Caco-2 (cell line): ENCODE measurements around the gene JAGN1. TPM values are rescaled to one million over a fixed set of nuclear protein-coding genes. Genes with fewer than 3 reads are reported as not detected.
A peak's percentile ranks its signal among the peaks of the same experiment; 100 is the strongest.

Experiments
- BruUV-seq: library from RNA; stranded (reverse); fragments of 400-500 nt; replicated peaks from 2 replicates; lab custom pipeline; 2021; lab: Mats Ljungman, UMichigan
- CTCF ChIA-PET: fragments of 300-600 bp; sonication (Branson Sonifier 250); formaldehyde crosslinking; loops from one replicate; lab custom pipeline; 2022; ENCODE audit warnings: antibody characterized with exemption; lab: Charles Lee
- POLR2A ChIA-PET: fragments of 300-600 bp; sonication (Branson Sonifier 250); formaldehyde crosslinking; loops from one replicate; lab custom pipeline; 2022; ENCODE audit warnings: antibody characterized with exemption; lab: Charles Lee
- DNase-seq, 2 experiments: peaks; one replicate each; pipeline versions ENCODE4 v3.0.0 to v3.0.0-alpha.2; 2020 to 2022
- H3K27me3 ChIP-seq: replicated peaks from 2 replicates; pipeline ENCODE4 v1.6.0; 2011; ENCODE audit warnings: low read length; ENCODE audit not compliant: control insufficient read depth, insufficient read depth
- H3K36me3 ChIP-seq: 2 replicates; pipeline ENCODE4 v1.5.1; 2011; ENCODE audit warnings: low read length; ENCODE audit not compliant: control insufficient read depth, insufficient read depth
- H3K4me1 ChIP-seq: fragments of 250-450 bp; sonication (Bioruptor Pico); 2 replicates; pipeline ENCODE4 v1.5.1; 2020; ENCODE audit warnings: mild to moderate bottlenecking
- H3K4me3 ChIP-seq: 2 replicates; pipeline ENCODE4 v1.5.1; 2011; ENCODE audit warnings: low read depth, mild to moderate bottlenecking, control low read depth, low read length
- H3K9me3 ChIP-seq: fragments of 250-450 bp; sonication (Bioruptor Pico); 2 replicates; pipeline ENCODE4 v1.5.1; 2020; ENCODE audit warnings: mild to moderate bottlenecking, moderate library complexity
- H3K27ac Mint-ChIP-seq: one replicate; pipeline ENCODE4 v1.8.0; 2022; ENCODE audit warnings: mixed read lengths; ENCODE audit not compliant: unreplicated experiment
- H3K27me3 Mint-ChIP-seq: one replicate; pipeline ENCODE4 v1.8.0; 2022; ENCODE audit warnings: mixed read lengths; ENCODE audit not compliant: insufficient read depth, unreplicated experiment
- H3K36me3 Mint-ChIP-seq: one replicate; pipeline ENCODE4 v1.8.0; 2022; ENCODE audit warnings: mild to moderate bottlenecking, mixed read lengths; ENCODE audit not compliant: insufficient read depth, unreplicated experiment
- H3K4me1 Mint-ChIP-seq: one replicate; pipeline ENCODE4 v1.8.0; 2022; ENCODE audit warnings: low read depth, mixed read lengths; ENCODE audit not compliant: unreplicated experiment
- H3K4me3 Mint-ChIP-seq: one replicate; pipeline ENCODE4 v1.8.0; 2022; ENCODE audit warnings: mild to moderate bottlenecking, moderate library complexity, mixed read lengths; ENCODE audit not compliant: unreplicated experiment
- H3K9me3 Mint-ChIP-seq: one replicate; pipeline ENCODE4 v1.8.0; 2022; ENCODE audit warnings: mixed read lengths; ENCODE audit not compliant: unreplicated experiment
- intact Hi-C: fragments of 100-400 bp; cut with micrococcal nuclease; formaldehyde crosslinking; loops from one replicate; pipeline ENCODE4 v1.10.0; 2022; ENCODE audit not compliant: unreplicated experiment
- total RNA-seq: library from RNA; stranded (reverse); gene quantifications from 2 replicates; pipeline ENCODE4 v1.2.3, GENCODE V29; 2022
- TF ChIP-seq, protein P1 (sequence below), 2 experiments: fragments of 200-600 bp in 1 of 2; IDR thresholded peaks; 1 replicate in 1 of 2; 2 replicates in 1 of 2; pipeline versions ENCODE4 v1.5.1 to v1.8.0; 2011 to 2022; ENCODE audit warnings: antibody characterized with exemption in 1 of 2, control low read depth in 1 of 2, inconsistent platforms in 1 of 2, low read depth in 1 of 2, low read length in 1 of 2, mild to moderate bottlenecking in 1 of 2, moderate library complexity in 1 of 2; ENCODE audit not compliant: insufficient read depth in 1 of 2, severe bottlenecking in 1 of 2, unreplicated experiment in 1 of 2

Gene JAGN1
- total RNA-seq, 1 experiment from 2014 or later: 34.2 TPM

DNA sequence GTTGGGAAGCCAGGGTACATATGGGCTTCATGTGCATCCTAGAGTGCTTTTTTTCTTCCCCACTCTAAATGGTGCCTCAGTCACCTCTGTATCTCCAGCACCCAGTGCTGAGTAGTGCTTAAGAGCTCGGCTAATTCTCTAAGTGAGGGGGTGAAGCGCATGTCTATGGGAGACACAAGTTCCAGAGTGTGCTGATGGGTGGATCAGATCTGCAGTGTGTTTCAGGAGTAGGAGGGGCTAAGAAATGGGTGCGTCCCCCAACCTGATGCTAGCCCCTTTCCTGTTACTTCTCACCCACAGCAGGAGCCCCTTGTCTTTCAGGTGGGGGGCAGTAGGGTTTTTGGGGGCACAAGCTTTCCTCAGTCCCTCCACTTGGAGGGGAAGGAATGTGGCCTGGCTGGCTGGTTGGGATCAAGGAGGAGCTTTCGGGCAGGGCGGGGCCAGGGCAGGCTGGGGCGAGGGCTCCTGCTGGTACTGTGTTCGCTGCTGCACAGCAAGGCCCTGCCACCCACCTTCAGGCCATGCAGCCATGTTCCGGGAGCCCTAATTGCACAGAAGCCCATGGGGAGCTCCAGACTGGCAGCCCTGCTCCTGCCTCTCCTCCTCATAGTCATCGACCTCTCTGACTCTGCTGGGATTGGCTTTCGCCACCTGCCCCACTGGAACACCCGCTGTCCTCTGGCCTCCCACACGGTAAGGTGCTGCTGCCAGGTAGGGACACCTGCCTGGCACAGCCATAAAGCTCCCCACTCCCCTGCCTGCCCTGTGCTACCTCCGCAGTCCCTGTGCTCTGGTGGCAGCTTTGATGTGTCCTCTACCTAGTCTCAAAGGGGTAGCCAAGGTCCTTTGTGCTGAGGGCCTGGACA is 12.2 kb downstream of the JAGN1 start, which contains the start of gene IL17RE:
IL17RE (plus strand) TSS at position 477 of the 866 bp plus-strand sequence; CDS start at position 562, 85 bp downstream.
- Histone ChIP-seq H3K4me1 (peaks cover 50% of the 10 kb centered on the region), H3K27me3 (no peaks in the 10 kb centered on the region), H3K9me3 (peaks cover 4% of the 10 kb centered on the region), H3K36me3 (no peaks in the 10 kb centered on the region; the same call in none of the 2 replicates), H3K4me3 (peak within 1 kb of the TSS; percentile 54)
- POLR2A ChIA-PET: interaction anchor here (0.5 to 2.2 kb wide), 6 partner anchors 10 to 110 kb away, joined by 3 to 30 read pairs (median 8); partner anchors contain the start of genes ARPC4, CRELD1 and IL17RC
- H3K9me3 Mint-ChIP-seq: no peaks in the 10 kb centered on the region
- peaks cover 23% of the 10 kb centered on the region for H3K4me1 Mint-ChIP-seq
- H3K36me3 Mint-ChIP-seq: peaks cover 50% of the 10 kb centered on the region
- DNase-seq: peak; percentile 78 to 79
- intact Hi-C loops: loop anchor here (1.0 kb wide), 4 partner anchors 13 to 54 kb away; partner anchors contain the start of gene CRELD1
- H3K4me3 Mint-ChIP-seq: peak within 1 kb of the TSS; percentile 94
- CTCF ChIA-PET: interaction anchor here (0.7 to 3.1 kb wide), 5 partner anchors 13 to 44 kb away, joined by 3 to 14 read pairs (median 5); partner anchors contain the start of gene IL17RC
- peak within 1 kb of the TSS; percentile 90 for H3K27ac Mint-ChIP-seq
- no TSS peak for BruUV-seq
- H3K27me3 Mint-ChIP-seq: no peaks in the 10 kb centered on the region
- TF ChIP-seq, protein P1, sequence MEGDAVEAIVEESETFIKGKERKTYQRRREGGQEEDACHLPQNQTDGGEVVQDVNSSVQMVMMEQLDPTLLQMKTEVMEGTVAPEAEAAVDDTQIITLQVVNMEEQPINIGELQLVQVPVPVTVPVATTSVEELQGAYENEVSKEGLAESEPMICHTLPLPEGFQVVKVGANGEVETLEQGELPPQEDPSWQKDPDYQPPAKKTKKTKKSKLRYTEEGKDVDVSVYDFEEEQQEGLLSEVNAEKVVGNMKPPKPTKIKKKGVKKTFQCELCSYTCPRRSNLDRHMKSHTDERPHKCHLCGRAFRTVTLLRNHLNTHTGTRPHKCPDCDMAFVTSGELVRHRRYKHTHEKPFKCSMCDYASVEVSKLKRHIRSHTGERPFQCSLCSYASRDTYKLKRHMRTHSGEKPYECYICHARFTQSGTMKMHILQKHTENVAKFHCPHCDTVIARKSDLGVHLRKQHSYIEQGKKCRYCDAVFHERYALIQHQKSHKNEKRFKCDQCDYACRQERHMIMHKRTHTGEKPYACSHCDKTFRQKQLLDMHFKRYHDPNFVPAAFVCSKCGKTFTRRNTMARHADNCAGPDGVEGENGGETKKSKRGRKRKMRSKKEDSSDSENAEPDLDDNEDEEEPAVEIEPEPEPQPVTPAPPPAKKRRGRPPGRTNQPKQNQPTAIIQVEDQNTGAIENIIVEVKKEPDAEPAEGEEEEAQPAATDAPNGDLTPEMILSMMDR (IDR thresholded peaks at IDR 0.05; ENCODE audit: insufficient read depth in 1 of 2, low read depth in 1 of 2, low read length in 1 of 2, severe bottlenecking in 1 of 2, unreplicated experiment in 1 of 2): no peak

DNA sequence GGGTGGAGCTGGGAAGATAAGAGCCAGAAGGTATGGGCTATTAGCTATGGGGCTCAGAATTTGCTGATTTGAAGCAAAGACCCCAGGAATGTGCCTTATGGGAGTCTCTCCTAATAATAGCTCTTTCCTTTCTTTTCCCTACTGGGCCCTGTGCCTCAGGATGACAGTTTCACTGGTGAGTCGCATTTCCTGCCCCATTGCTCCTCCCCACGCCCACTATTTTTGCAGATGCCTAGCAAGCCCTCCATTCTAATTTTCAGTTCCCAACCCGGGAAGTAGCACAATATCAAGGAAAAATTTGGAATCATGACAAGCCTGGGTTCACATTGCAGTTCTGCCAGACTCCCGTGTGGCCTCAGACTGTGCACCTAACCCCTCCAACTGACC is 12.8 kb downstream of the JAGN1 start:
- no peaks in the 10 kb centered on the region for H3K9me3 Mint-ChIP-seq
- H3K4me3 Mint-ChIP-seq: peak overlapping the region; percentile 94
- Histone ChIP-seq H3K4me1 (peaks cover 45% of the 10 kb centered on the region), H3K9me3 (peaks cover 4% of the 10 kb centered on the region), H3K4me3 (peak overlapping the region; percentile 54), H3K36me3 (no peaks in the 10 kb centered on the region; the same call in none of the 2 replicates), H3K27me3 (no peaks in the 10 kb centered on the region)
- ChIA-PET POLR2A (interaction anchor here (0.5 to 2.2 kb wide), 5 partner anchors 12 to 110 kb away, joined by 3 to 30 read pairs (median 12); partner anchors contain the start of genes ARPC4, CRELD1 and IL17RC), CTCF (interaction anchor here (0.5 to 3.1 kb wide), 6 partner anchors 11 to 304 kb away, joined by 3 to 14 read pairs (median 5); partner anchors contain the start of gene IL17RC)
- intact Hi-C loops: no loop called here
- DNase-seq: no peak
- TF ChIP-seq, protein P1 (IDR thresholded peaks at IDR 0.05; ENCODE audit: insufficient read depth in 1 of 2, low read depth in 1 of 2, low read length in 1 of 2, severe bottlenecking in 1 of 2, unreplicated experiment in 1 of 2): no peak
- TSS peak; percentile 53 for BruUV-seq
- peaks cover 50% of the 10 kb centered on the region for H3K36me3 Mint-ChIP-seq
- peaks cover 18% of the 10 kb centered on the region for H3K4me1 Mint-ChIP-seq
- H3K27me3 Mint-ChIP-seq: no peaks in the 10 kb centered on the region
- peak overlapping the region; percentile 90 for H3K27ac Mint-ChIP-seq

DNA sequence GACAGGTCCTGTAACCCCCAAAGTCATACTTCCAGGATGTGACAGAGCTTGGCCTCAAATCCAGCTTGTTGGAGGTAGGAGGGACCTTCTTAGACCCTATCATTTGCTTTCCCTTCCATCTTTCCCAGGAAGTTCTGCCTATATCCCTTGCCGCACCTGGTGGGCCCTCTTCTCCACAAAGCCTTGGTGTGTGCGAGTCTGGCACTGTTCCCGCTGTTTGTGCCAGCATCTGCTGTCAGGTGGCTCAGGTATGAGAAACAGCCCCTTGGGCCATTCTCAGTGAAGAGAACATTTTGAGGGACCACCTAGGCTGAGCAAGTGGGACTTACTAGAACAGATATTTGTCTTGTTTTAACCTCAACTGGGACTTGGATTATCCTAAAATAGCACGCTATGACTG is 13.5 kb downstream of the JAGN1 start:
- intact Hi-C loops: no loop called here
- Mint-ChIP-seq H3K9me3 (no peaks in the 10 kb centered on the region), H3K4me3 (peak overlapping the region; percentile 94), H3K27me3 (no peaks in the 10 kb centered on the region), H3K4me1 (peaks cover 13% of the 10 kb centered on the region), H3K36me3 (peaks cover 52% of the 10 kb centered on the region), H3K27ac (peak overlapping the region; percentile 90)
- no peaks in the 10 kb centered on the region for H3K27me3 ChIP-seq
- DNase-seq: no peak
- TF ChIP-seq, protein P1 (IDR thresholded peaks at IDR 0.05; ENCODE audit: insufficient read depth in 1 of 2, low read depth in 1 of 2, low read length in 1 of 2, severe bottlenecking in 1 of 2, unreplicated experiment in 1 of 2): no peak
- no TSS peak for BruUV-seq
- H3K4me3 ChIP-seq: peak overlapping the region; percentile 54
- ChIA-PET CTCF (interaction anchor here (0.5 to 1.8 kb wide), 3 partner anchors 11 to 304 kb away, joined by 3 to 5 read pairs (median 5); no protein-coding TSS in a partner anchor), POLR2A (interaction anchor here (0.5 to 2.0 kb wide), 2 partner anchors 13 to 30 kb away, joined by 4 to 12 read pairs; partner anchors contain the start of gene CRELD1)
- H3K4me1 ChIP-seq: peaks cover 38% of the 10 kb centered on the region
- H3K36me3 ChIP-seq: peaks cover 5% of the 10 kb centered on the region
- peaks cover 4% of the 10 kb centered on the region for H3K9me3 ChIP-seq
